PFSK-1 (cell line): ENCODE results near the gene DGKK.

ENCODE experiments used
- FOXP2 ChIP-seq: optimal IDR thresholded peaks from 2 replicates; pipeline ENCODE3; 2011; ENCODE audit warnings: borderline replicate concordance, control low read depth, inconsistent platforms; ENCODE audit not compliant: insufficient read depth; ENCODE audit errors: extremely low read length, extremely low read depth
- POLR2AphosphoS5 ChIP-seq: IDR thresholded peaks from 2 replicates; pipeline ENCODE4 v1.6.1; 2012; ENCODE audit warnings: low read depth, mild to moderate bottlenecking, control low read depth, low read length, moderate library complexity
- REST ChIP-seq, 2 experiments: IDR thresholded peaks; 2 replicates each; pipeline versions ENCODE4 v1.6.1 to v1.8.0; 2011 to 2012; ENCODE audit warnings: low read depth in 2 of 2, low read length in 2 of 2, control low read depth in 1 of 2, inconsistent platforms in 1 of 2, mild to moderate bottlenecking in 1 of 2, moderate library complexity in 1 of 2; ENCODE audit not compliant: insufficient read depth in 1 of 2
- SIN3A ChIP-seq: IDR thresholded peaks from 2 replicates; pipeline ENCODE4 v1.6.1; 2012; ENCODE audit warnings: mild to moderate bottlenecking, low read length, moderate library complexity, borderline replicate concordance; ENCODE audit not compliant: insufficient read depth
- TAF1 ChIP-seq: IDR thresholded peaks from 2 replicates; pipeline ENCODE4 v1.6.1; 2012; ENCODE audit warnings: low read length, control low read depth, borderline replicate concordance; ENCODE audit not compliant: insufficient read depth

DGKK gene

GRCh38 chrX:50492720-50493119, 22.1 kb upstream of the DGKK start:
- no peak for TF ChIP-seq TAF1
- no peak for TF ChIP-seq REST (IDR thresholded peaks at IDR 0.05; ENCODE audit: insufficient read depth in 1 of 2, low read depth in 2 of 2, low read length in 2 of 2)
- TF ChIP-seq POLR2AphosphoS5: no peak
- no peak for TF ChIP-seq SIN3A
- no peak for TF ChIP-seq FOXP2

GRCh38 chrX:50484662-50485061, 14.0 kb upstream of the DGKK start:
- TF ChIP-seq FOXP2: no peak
- TF ChIP-seq POLR2AphosphoS5: no peak
- TF ChIP-seq REST (IDR thresholded peaks at IDR 0.05; ENCODE audit: insufficient read depth in 1 of 2, low read depth in 2 of 2, low read length in 2 of 2): no peak
- no peak for TF ChIP-seq SIN3A
- no peak for TF ChIP-seq TAF1

GRCh38 chrX:50483283-50483682, 12.7 kb upstream of the DGKK start:
- TF ChIP-seq POLR2AphosphoS5 (no peak), REST (IDR thresholded peaks at IDR 0.05; ENCODE audit: insufficient read depth in 1 of 2, low read depth in 2 of 2, low read length in 2 of 2) (no peak), SIN3A (no peak), TAF1 (no peak), FOXP2 (no peak)

- TF ChIP-seq REST (IDR thresholded peaks at IDR 0.05; ENCODE audit: insufficient read depth in 1 of 2, low read depth in 2 of 2, low read length in 2 of 2): no peak
- no peak for TF ChIP-seq TAF1
- no peak for TF ChIP-seq POLR2AphosphoS5
- TF ChIP-seq SIN3A: no peak
- TF ChIP-seq FOXP2: no peak
These were observed 4.6 kb upstream of the DGKK start for GRCh38 chrX:50475208-50475607.

GRCh38 chrX:50471390-50471789, 765 bp upstream of the DGKK start:
- TF ChIP-seq TAF1 (no peak), REST (IDR thresholded peaks at IDR 0.05; ENCODE audit: insufficient read depth in 1 of 2, low read depth in 2 of 2, low read length in 2 of 2) (no peak), POLR2AphosphoS5 (no peak), SIN3A (no peak), FOXP2 (no peak)
